ENCODE results near the gene DNAH7. TPM values are rescaled to one million over a fixed set of nuclear protein-coding genes. Genes with fewer than 3 reads are reported as not detected.

Gene DNAH7
- total RNA-seq, 4 donors from 2014 or later, result 9.9 to 21.7 (median 15.5) TPM

DNA sequence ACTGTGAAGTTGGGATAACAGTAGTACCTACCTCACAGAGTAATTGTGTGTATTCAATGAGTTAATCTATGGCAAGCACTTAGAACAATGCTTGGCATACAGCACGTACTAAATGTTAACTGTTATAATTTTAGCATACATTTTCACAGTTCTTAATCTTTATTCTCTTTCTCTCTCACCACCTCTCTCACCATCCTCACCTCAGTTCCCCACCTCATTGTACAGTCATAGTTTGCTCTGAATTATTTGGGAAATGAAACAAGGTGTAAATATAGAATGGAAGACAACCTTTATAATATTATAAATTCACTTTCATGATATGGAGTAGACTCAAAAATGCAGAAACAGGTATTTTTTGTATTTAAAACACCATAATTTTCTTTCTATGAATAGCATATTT lies 40.0 kb upstream of the DNAH7 start:
- Histone ChIP-seq H3K4me1 (no peaks in the 10 kb centered on the region), H3K27me3 (no peaks in the 10 kb centered on the region), H3K9me3 (no peaks in the 10 kb centered on the region), H3K4me3 (replicated peaks in 1 of 3) (no peak overlapping the region), H3K36me3 (no peaks in the 10 kb centered on the region), H3K27ac (no peak overlapping the region)
- 80 to 84% methylated on average over 1 of the region's 1 CpG for WGBS, 2 donors
- no peak for DNase-seq
- intact Hi-C loops (cut with DNase I), result no loop called here
- TF ChIP-seq, protein P1, sequence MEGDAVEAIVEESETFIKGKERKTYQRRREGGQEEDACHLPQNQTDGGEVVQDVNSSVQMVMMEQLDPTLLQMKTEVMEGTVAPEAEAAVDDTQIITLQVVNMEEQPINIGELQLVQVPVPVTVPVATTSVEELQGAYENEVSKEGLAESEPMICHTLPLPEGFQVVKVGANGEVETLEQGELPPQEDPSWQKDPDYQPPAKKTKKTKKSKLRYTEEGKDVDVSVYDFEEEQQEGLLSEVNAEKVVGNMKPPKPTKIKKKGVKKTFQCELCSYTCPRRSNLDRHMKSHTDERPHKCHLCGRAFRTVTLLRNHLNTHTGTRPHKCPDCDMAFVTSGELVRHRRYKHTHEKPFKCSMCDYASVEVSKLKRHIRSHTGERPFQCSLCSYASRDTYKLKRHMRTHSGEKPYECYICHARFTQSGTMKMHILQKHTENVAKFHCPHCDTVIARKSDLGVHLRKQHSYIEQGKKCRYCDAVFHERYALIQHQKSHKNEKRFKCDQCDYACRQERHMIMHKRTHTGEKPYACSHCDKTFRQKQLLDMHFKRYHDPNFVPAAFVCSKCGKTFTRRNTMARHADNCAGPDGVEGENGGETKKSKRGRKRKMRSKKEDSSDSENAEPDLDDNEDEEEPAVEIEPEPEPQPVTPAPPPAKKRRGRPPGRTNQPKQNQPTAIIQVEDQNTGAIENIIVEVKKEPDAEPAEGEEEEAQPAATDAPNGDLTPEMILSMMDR (IDR thresholded peaks at IDR 0.05), result no peak
- TF ChIP-seq POLR2A (IDR thresholded peaks at IDR 0.05), result no peak

DNA sequence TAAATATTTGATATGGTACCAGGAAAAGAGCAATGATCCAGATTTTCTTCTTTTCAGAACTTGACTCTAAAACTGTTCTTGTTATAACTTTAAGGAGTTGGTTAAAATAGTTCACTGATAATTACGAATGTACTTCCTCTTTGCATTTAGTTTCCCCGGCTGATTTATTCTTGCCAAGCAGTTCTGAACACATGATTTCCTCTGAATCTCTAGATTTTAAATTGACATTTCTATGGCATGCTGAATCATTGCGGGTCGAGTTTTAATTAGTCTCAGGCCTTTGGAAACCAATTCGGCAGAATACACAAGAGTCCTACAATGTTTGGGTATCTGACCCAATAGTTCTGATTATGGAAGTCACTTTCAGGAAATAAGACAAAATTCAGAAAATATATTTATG lies 37.3 kb upstream of the DNAH7 start:
- H3K27ac ChIP-seq, result no peak overlapping the region
- no peak for DNase-seq
- 54 to 69% methylated on average over 5 of the region's 5 CpGs for WGBS, 2 donors
- no peaks in the 10 kb centered on the region for H3K9me3 ChIP-seq
- TF ChIP-seq, protein P1 (IDR thresholded peaks at IDR 0.05), result no peak
- no peak for TF ChIP-seq POLR2A (IDR thresholded peaks at IDR 0.05)
- intact Hi-C loops (cut with DNase I), result no loop called here
- H3K4me3 ChIP-seq (replicated peaks in 1 of 3), result no peak overlapping the region
- no peaks in the 10 kb centered on the region for H3K4me1 ChIP-seq
- no peaks in the 10 kb centered on the region for H3K27me3 ChIP-seq
- no peaks in the 10 kb centered on the region for H3K36me3 ChIP-seq

- no peak overlapping the region for H3K27ac ChIP-seq
- 75 to 85% methylated on average over 4 of the region's 4 CpGs for WGBS, 2 donors
- TF ChIP-seq, protein P1 (IDR thresholded peaks at IDR 0.05), result no peak
- no peak for TF ChIP-seq POLR2A (IDR thresholded peaks at IDR 0.05)
- H3K4me1 ChIP-seq, result no peaks in the 10 kb centered on the region
- no peak for DNase-seq
- H3K36me3 ChIP-seq, result no peaks in the 10 kb centered on the region
- no peaks in the 10 kb centered on the region for H3K27me3 ChIP-seq
- intact Hi-C loops (cut with DNase I), result no loop called here
- H3K4me3 ChIP-seq (replicated peaks in 1 of 3), result no peak overlapping the region
- H3K9me3 ChIP-seq, result no peaks in the 10 kb centered on the region
These were observed 35.4 kb upstream of the DNAH7 start for GRCh38 chr2:196104066-196104465.

GRCh38 chr2:196103626-196104025 lies 35.0 kb upstream of the DNAH7 start:
- no peak overlapping the region for H3K4me3 ChIP-seq (replicated peaks in 1 of 3)
- intact Hi-C loops (cut with DNase I), result no loop called here
- WGBS, 2 donors, result 95% methylated on average over 2 of the region's 2 CpGs

GRCh38 chr2:196101325-196101991 lies 32.8 kb upstream of the DNAH7 start:
- no peaks in the 10 kb centered on the region for H3K4me1 ChIP-seq
- H3K27me3 ChIP-seq, result no peaks in the 10 kb centered on the region
- intact Hi-C loops (cut with DNase I), result no loop called here
- no peak overlapping the region for H3K4me3 ChIP-seq (replicated peaks in 1 of 3)
- no peak for DNase-seq
- no peaks in the 10 kb centered on the region for H3K9me3 ChIP-seq
- no peak for TF ChIP-seq POLR2A (IDR thresholded peaks at IDR 0.05)
- TF ChIP-seq, protein P1 (IDR thresholded peaks at IDR 0.05), result no peak
- no peaks in the 10 kb centered on the region for H3K36me3 ChIP-seq
- H3K27ac ChIP-seq, result no peak overlapping the region
- 59 to 62% methylated on average over 6 of the region's 6 CpGs for WGBS, 2 donors

More at GRCh38 chr2:196103626-196104025, 35.0 kb upstream of the DNAH7 start:
- Histone ChIP-seq H3K27ac (no peak overlapping the region), H3K36me3 (no peaks in the 10 kb centered on the region), H3K4me1 (no peaks in the 10 kb centered on the region), H3K9me3 (no peaks in the 10 kb centered on the region), H3K27me3 (no peaks in the 10 kb centered on the region)
- no peak for DNase-seq
- TF ChIP-seq POLR2A (IDR thresholded peaks at IDR 0.05), result no peak
- TF ChIP-seq, protein P1 (IDR thresholded peaks at IDR 0.05), result no peak
